Ovary (tissue), 9 donors: Measurements from ENCODE around the gene CDC42EP5. TPM values are rescaled to one million over a fixed set of nuclear protein-coding genes. Genes with fewer than 3 reads are reported as not detected.

Experiments
- DNase-seq, 5 donors: peaks; one replicate each; pipeline ENCODE4 v3.0.0-alpha.2; 2019 to 2020
- H3K27ac ChIP-seq, 2 donors: fragments of 200-600 bp; one replicate each; pipeline versions ENCODE4 v1.5.1 to v1.8.0; 2019 to 2022
- H3K27me3 ChIP-seq: fragments of 200-600 bp; one replicate; pipeline ENCODE4 v1.8.0; 2022
- H3K36me3 ChIP-seq: fragments of 200-600 bp; sonication (generic); one replicate; pipeline ENCODE4 v1.5.1; 2019
- H3K4me1 ChIP-seq: one replicate; pipeline ENCODE4 v1.8.1; 2013; ENCODE audit warnings: mild to moderate bottlenecking, moderate library complexity; ENCODE audit not compliant: insufficient read depth
- H3K4me3 ChIP-seq: fragments of 200-600 bp; sonication (generic); one replicate; pipeline ENCODE4 v1.5.1; 2017
- H3K9me3 ChIP-seq, 2 donors: fragments of 200-600 bp in 1 of 2; sonication (generic) in 1 of 2; one replicate each; pipeline versions ENCODE4 v1.5.1 to v1.8.1; 2013 to 2019; ENCODE audit warnings: mild to moderate bottlenecking in 1 of 2, moderate library complexity in 1 of 2
- CTCF ChIP-seq, 3 donors: fragments of 450-650 bp in 2 of 3; fragments of 200-600 bp in 1 of 3; IDR thresholded peaks; one replicate each; pipeline versions ENCODE4 v1.5.1 to v1.8.0; 2016 to 2022; ENCODE audit warnings: antibody characterized with exemption in 3 of 3, mild to moderate bottlenecking in 1 of 3
- EP300 ChIP-seq: sonication (generic); formaldehyde crosslinking; IDR thresholded peaks from one replicate; pipeline ENCODE4 v1.6.1; 2017; ENCODE audit warnings: antibody characterized with exemption
- POLR2A ChIP-seq: fragments of 450-650 bp; IDR thresholded peaks from one replicate; pipeline ENCODE4 v1.6.1; 2017; ENCODE audit warnings: antibody characterized with exemption, mild to moderate bottlenecking, moderate library complexity
- WGBS, 3 donors: extraction: QIAGEN DNeasy Blood & Tissue Kit in 1 of 3; methylation state at CpG; one replicate each; pipeline versions ENCODE4 v1.1.5 to v1.1.7; 2013 to 2017; 5-methylcytosine and 5-hydroxymethylcytosine counted together
- intact Hi-C, 4 donors: fragments of 100-400 bp; cut with DNase I; formaldehyde crosslinking; loops; one replicate each; pipeline versions ENCODE4 v1.11.0 to v1.15.1; 2022 to 2023
- polyA plus RNA-seq, 2 donors: library from polyadenylated mRNA; stranded (reverse); fragments of 200-250 nt in 1 of 2; fragments of 350-450 nt in 1 of 2; fragmentation: Illumina TruSeq in 1 of 2; extraction: RNeasy Lipid Tissue Mini Kit (QIAGEN cat#74804) in 1 of 2; gene quantifications; one replicate each; pipeline ENCODE4 v1.2.3, GENCODE V29; 2013 to 2014
- total RNA-seq, 7 donors: library from RNA; depleted of rRNA in 2 of 7; stranded (reverse); fragments of >200 nt in 2 of 7; fragmentation: NEBNext Ultra II Directional in 3 of 7; extraction: Animal tissue kit (Norgen Biotek cat#: 25700) in 3 of 7; gene quantifications; one replicate each; pipeline versions ENCODE4 v1.1.0 to v1.2.4, GENCODE V29; 2016 to 2023
- donor health status: DM: no; HTN: no; CAD: no; lungs with moderate emphysema.
- donor health status: DM: no; HTN: no; CAD: no.
- donor health status: Bipolar disorder and iron deficiency.
- donor health status: DM: yes; HTN: yes; CAD: no.
- donor health status: DM: no; HTN: no; CAD: no.
- donor health status: DM: yes; HTN: yes; CAD: no.

CDC42EP5 gene
- total and polyA plus RNA-seq, 9 donors = 0.55 to 31.0 (median 17.6) TPM

GRCh38 chr19:54429176-54429495, 44.0 kb downstream of the CDC42EP5 start:
- Histone ChIP-seq H3K36me3 (no peaks in the 10 kb centered on the region), H3K27ac (no peak overlapping the region), H3K4me1 (peaks cover 2% of the 10 kb centered on the region), H3K9me3 (no peaks in the 10 kb centered on the region), H3K4me3 (no peak overlapping the region), H3K27me3 (no peaks in the 10 kb centered on the region)
- WGBS, 3 donors = 26 to 38% (median 28%) methylated on average over 8 of the region's 8 CpGs
- no peak for DNase-seq
- no peak for TF ChIP-seq POLR2A
- no peak for TF ChIP-seq CTCF (IDR thresholded peaks at IDR 0.05)
- no peak for TF ChIP-seq EP300
- intact Hi-C loops = no loop called here

- no peaks in the 10 kb centered on the region for H3K27me3 ChIP-seq
- WGBS, 3 donors = 53 to 66% (median 59%) methylated on average over 8 to 11 of the region's 11 CpGs
Observed at GRCh38 chr19:54428323-54429175, 44.5 kb downstream of the CDC42EP5 start.

GRCh38 chr19:54427586-54427985, 45.5 kb downstream of the CDC42EP5 start:
- 70 to 82% (median 81%) methylated on average over 11 of the region's 11 CpGs for WGBS, 3 donors
- Histone ChIP-seq H3K4me3 (no peak overlapping the region), H3K27me3 (no peaks in the 10 kb centered on the region), H3K27ac (no peak overlapping the region), H3K9me3 (no peaks in the 10 kb centered on the region), H3K36me3 (no peaks in the 10 kb centered on the region), H3K4me1 (peaks cover 2% of the 10 kb centered on the region)
- TF ChIP-seq CTCF (IDR thresholded peaks at IDR 0.05) = no peak
- TF ChIP-seq POLR2A = no peak
- no peak for TF ChIP-seq EP300
- intact Hi-C loops = no loop called here
- DNase-seq = no peak

More at GRCh38 chr19:54428323-54429175, 44.5 kb downstream of the CDC42EP5 start:
- H3K36me3 ChIP-seq = no peaks in the 10 kb centered on the region
- H3K4me1 ChIP-seq = peaks cover 2% of the 10 kb centered on the region
- DNase-seq = no peak
- H3K9me3 ChIP-seq = no peaks in the 10 kb centered on the region
- no peak for TF ChIP-seq CTCF (IDR thresholded peaks at IDR 0.05)
- TF ChIP-seq POLR2A = no peak
- no peak for TF ChIP-seq EP300
- intact Hi-C loops = no loop called here
- no peak overlapping the region for H3K4me3 ChIP-seq
- H3K27ac ChIP-seq = no peak overlapping the region

- Histone ChIP-seq H3K36me3 (no peaks in the 10 kb centered on the region), H3K27ac (no peak overlapping the region), H3K27me3 (no peaks in the 10 kb centered on the region), H3K4me1 (peaks cover 2% of the 10 kb centered on the region), H3K9me3 (no peaks in the 10 kb centered on the region), H3K4me3 (no peak overlapping the region)
- intact Hi-C loops = no loop called here
- TF ChIP-seq CTCF (IDR thresholded peaks at IDR 0.05) (no peak), POLR2A (no peak), EP300 (no peak)
- WGBS, 3 donors = 49 to 65% (median 58%) methylated on average over 17 of the region's 17 CpGs
- DNase-seq = no peak
Observed at GRCh38 chr19:54426291-54426931, 46.7 kb downstream of the CDC42EP5 start.
